Activated gamma-delta T cell treated with Interleukin-2 at 50 U/mL for 16 hours (primary cell): ENCODE data around the gene RAPGEF6.
"Not testable (repeated sequence)": the region's sequence is repeated elsewhere in the genome, so short reads cannot be mapped to it uniquely, and the experiment has no call there.

Experiments used
- DNase-seq: peaks from one replicate; pipeline ENCODE4 v3.0.0-alpha.2; 2020

Gene RAPGEF6

GRCh38 chr5:131487371-131487770, 147.7 kb downstream of the RAPGEF6 start:
- not testable (repeated sequence) for DNase-seq

DNA sequence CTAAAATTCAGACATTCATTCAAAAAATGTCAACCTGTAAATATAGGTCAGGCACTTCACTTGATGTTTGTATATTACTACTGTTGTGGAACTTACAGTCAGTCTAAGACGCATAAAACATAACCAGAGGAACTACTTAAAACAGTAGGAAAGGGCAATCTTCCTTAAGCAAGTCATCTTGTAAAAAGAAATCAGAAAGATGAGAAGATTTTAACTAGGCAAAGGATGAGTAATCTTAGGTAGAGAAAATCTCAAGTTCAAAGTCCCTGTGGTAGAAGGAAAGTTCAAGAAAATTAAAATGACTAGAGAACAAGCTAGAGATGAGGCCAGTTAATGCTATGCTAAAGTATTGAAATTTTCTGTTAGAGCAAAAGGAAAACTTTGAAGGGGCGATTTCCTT, 152.4 kb downstream of the RAPGEF6 start:
- no peak for DNase-seq

- DNase-seq, result no peak
Observed at GRCh38 chr5:131481569-131481968, 153.5 kb downstream of the RAPGEF6 start.

DNA sequence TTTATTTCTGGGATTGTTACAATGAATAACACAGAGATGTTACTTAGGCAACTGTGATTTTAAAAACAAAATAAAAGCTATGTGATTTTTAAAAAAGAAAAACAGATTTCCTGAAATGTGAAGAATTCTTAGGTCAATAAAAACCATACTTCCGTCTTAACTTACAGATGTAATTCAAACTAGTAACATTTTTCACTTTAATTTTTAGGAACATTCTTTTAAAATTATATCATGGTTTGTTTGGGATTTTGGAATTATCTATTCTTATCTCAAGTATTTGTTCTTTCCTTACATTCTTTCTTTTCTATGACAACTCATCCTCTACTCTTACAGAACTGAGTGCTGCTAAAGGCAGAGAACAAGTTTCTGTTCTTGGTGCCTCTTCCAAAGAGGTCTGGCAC, 159.5 kb downstream of the RAPGEF6 start:
- no peak for DNase-seq

- DNase-seq, result no peak
Observed at GRCh38 chr5:131473731-131474130, 161.3 kb downstream of the RAPGEF6 start.

DNA sequence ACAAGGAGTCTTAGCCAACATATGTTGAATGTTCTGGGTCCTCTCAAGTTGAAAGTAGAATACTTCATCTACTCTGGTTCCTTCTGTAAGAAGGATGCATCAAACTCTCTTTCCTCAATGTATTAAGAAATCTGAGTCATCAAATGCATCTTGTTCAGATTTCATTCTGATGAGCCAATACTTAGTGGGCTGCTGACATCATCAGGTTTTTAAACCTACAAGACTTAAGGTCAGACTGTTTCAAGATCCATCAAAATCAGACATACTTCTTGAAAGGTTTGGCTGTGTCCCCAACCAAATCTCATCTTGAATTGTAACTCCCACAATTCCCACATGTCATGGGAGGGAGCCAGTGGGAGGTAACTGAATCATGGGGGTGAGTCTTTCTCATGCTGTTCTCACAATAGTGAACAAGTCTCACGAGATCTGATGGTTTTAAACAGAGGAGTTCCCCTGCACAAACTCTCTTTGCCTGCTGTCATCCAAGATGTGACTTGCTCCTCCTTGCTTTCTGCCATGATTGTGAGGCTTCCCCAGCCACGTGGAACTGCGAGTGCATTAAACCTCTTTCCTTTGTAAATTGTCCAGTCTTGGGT, 168.8 kb downstream of the RAPGEF6 start:
- DNase-seq, result no peak

- DNase-seq, result no peak
Observed at GRCh38 chr5:131463656-131464055, 171.4 kb downstream of the RAPGEF6 start.

- DNase-seq, result no peak
Observed at GRCh38 chr5:131462454-131462853, 172.6 kb downstream of the RAPGEF6 start.

DNA sequence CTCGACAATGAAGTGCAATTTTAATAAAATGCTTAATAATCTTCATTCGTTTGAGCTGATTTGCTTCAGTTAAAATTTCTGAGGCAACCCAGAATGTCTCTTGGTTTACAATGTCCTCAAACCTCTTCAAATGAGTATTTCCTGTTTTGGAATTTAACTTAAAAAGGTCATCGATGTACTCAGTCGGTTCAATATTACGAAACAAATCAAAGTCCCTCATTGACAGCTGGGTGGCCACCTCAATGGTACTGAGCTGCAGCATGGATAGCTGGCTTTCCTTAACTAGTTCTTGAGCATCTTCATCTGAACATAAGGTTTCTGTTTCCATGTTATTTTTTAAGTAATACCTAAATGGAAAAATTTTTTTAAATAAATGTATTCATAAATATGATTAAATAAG, 173.3 kb downstream of the RAPGEF6 start:
- no peak for DNase-seq

DNA sequence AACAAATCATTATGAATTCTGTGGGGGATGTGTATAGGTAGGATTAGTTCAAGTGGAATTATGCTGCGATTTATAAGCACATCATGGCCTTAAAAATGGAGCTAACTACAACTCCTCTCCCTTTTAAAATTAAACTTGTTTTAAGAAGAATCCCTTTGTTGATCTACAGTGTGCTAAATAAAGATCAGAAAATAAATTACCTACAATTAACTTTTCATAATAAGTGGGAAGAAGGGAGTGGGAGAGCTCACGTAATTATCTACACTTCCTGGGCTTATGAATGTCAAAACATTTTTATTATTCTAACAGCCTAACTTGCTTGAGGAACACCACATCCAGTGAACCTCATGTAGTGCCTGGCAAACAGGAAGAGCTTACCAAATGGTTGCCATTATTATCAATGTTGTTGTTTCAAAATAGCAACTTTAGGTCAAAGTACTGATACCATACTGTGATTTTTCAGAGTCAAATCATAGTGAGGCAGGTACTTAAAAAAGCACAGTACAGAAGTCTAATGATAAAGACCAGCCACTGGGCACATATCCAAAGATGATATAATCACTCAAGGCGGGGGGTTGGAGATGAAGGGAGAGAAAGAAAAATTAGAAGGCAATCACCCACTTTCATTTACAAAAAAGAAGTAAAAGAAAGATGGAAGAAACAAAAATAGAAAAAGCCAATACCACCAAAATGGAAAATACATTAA, 174.0 kb downstream of the RAPGEF6 start:
- DNase-seq, result no peak

- no peak for DNase-seq
Observed at GRCh38 chr5:131460133-131460532, 174.9 kb downstream of the RAPGEF6 start.

GRCh38 chr5:131459216-131459615, 175.8 kb downstream of the RAPGEF6 start:
- no peak for DNase-seq

DNA sequence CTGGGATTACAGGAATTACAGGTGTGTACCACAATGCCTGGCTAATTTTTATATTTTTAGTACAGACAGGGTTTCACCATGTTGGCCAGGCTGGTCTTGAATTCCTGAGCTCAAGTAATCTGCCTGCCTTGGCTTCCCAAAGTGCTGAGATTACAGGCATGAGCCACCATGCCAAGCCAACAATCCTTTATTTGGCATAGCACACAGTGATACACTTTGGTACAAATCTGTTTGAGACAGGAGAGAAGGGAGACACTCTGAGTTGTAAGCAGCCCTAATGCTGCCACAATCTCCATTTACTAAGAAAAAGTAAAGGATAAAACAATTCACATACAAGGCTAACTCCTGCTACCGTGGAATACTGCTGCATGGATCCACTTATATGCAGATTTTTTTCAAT, 177.8 kb downstream of the RAPGEF6 start:
- no peak for DNase-seq

DNA sequence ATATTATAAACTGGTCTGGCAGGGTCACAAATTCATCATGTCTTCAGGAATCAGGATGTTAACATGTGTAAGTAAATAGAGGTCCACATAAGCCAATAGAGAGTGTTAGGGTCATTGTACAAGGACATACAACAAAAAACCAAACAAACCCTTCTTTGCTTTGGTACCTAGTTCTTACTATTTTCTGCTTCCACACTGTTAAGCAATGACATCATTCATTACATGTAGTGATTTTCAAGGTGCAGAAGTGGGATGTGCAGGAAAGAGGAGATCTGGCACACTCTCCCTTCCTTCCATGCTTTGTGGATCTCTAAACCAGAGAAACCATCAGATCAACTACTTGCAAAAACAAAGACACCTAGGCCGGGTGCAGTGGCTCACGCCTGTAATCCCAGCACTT, 184.1 kb downstream of the RAPGEF6 start:
- no peak for DNase-seq

DNA sequence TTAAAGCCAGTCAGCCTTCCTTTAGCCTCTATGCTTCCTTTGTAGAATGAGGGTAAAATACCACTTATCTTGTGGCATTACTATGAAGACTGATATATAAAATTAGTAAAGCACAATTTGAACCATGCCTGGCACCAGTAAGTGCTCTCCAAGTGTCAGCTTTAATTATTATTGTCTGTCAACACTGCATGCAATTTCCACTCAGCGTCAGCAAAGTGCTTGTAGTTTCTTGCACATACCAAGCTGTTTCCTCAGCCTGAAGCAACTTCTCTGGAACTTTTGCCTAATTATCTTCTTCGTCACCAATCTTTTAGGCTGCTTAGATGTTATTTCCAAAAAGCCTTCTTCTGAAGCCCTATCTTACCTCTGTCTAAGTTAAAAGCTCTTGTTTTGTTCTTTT, 193.8 kb downstream of the RAPGEF6 start:
- DNase-seq, result no peak

DNA sequence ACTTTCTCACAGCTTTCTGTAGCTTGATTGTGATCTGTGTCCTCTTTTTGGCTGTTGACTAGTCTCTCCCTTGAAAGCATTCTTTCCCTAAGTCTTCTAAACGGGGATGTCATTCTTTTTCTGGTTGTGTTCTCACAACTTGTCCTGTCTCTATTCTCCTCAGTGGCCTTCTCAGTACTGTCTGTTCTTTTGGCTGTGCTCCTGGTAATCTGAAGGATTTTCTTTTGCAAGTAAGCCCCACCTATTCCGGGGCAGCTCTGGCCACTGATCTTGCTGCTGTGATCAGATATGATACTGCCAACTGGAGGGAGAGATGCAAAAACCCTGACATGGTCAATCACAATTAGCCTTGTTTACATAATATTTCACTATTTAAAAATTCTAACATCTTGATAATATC, 198.9 kb downstream of the RAPGEF6 start:
- DNase-seq, result no peak

DNA sequence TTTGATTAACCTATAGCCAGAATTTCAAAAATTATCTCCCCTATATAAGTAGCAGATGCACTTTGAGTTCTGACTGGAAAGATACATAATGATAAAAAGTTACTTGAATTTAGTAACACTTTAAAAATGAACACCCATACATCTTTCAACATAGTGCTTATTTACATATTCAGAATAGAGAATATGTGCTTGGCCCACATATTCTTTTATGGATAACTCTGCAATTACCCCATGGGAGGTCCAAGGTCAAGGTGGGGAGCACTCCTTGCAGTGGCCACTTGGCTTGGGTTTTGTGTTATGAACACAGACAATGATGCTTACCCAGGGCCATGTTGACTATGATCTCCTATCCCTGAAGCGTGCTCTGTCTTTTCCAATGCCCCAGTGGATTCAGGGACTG, 201.9 kb downstream of the RAPGEF6 start:
- no peak for DNase-seq

- DNase-seq, result no peak
Observed at GRCh38 chr5:131431794-131432193, 203.2 kb downstream of the RAPGEF6 start.

DNA sequence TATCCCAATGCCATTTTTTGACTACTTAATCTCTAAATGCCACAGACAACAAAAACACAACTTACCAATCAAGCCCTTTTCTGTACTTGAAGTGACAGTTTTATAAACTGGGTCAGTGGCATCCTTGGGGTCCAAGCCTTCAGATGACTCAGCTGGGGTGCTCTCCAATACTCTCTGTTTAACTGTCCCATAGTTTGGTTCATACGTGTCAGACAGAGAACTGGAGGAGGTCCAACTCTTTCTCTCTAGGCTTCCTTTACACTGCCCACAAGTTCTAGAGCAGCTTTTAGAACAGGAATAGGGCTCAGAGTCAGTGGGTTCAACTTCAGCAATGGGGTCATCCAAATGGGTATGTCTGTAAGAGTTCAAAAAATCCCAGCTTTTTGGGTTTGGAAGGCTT, 204.2 kb downstream of the RAPGEF6 start:
- no peak for DNase-seq

- no peak for DNase-seq
Observed at GRCh38 chr5:131426011-131426410, 209.0 kb downstream of the RAPGEF6 start.

DNA sequence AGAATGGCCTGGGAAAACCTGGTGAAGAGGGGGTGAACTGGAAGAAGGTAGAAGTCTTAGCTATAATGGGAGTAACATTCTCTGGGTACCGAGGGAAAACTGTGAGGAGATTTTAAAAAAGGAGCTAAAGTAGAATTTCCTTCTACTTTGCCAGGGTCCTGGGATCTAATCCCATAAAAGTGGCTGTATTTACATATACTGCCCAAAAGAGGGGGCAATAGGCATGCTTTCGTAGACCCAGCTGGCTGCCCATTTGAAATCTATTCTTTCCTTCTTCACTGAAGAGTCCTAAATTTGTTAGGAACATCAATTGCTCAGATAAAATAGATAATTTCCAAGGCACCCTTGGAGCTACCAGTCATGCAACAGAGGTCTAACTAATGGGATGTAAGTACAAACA, 212.0 kb downstream of the RAPGEF6 start:
- DNase-seq, result no peak

DNA sequence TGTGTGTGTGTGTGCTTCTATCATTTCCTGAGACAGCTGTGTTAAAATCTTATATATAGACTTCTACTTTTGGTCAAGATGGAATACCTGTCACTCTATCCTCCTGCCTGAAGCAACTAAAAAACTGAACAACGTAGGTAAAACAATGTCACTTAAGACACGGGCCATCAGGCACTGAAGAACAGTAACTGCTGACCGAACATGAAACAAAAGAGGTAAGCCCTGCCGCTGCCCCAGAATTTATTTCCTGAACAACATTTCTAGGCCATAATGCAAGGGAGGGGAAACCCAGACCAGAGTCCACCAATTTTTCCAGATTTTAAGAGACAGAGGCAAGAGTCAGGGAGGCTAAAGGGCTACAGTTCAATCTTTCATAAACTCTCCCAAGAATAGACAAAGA, 215.2 kb downstream of the RAPGEF6 start:
- DNase-seq, result no peak

DNA sequence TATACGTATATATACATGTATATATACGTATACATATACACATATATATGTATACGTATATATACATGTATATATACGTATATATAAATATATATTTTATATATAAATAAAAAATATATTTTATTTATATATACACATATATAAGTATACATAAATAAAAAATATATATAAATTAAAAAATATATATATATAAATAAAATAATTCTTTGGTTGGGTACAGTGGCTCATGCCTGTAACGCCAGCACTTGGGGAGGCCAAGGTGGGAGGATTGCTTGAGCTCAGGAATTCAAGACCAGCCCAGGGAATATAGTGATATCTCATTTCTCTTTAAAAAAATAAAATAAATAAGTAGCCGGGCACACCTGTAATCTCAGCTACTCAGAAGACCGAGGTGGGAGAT, 216.2 kb downstream of the RAPGEF6 start:
- DNase-seq, result no peak

DNA sequence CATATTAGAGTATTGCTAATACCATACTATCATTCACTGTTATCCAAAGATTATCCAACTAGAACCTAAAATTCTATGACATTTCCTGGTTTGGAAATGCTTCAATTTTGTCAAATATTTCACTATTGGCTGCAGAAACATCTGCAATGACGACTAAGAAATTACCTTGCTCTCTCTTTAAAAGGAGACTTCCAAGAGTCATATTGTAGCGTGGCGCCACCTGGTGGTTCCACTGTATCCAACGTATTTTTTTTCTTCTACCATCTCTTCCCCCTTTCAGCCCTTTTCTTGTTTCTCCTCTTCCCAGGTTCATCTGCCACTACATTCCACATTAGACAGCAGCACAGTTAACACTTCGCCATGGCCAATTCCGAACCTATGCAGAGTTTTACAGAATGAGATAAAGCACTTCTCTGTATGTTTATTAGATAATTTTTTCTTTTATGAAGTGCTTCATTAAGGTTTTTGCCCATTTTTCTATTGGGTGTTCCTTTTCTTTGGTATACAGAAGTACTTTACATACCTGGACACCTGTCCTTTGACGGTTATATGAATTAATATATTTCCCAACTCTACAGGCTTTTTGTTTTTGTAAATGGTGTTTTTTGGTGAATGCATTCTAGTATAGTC, 217.7 kb downstream of the RAPGEF6 start:
- peak; percentile 83 for DNase-seq

- no peak for DNase-seq
Observed at GRCh38 chr5:131416729-131417128, 218.3 kb downstream of the RAPGEF6 start.
